HCT116 (cell line): ENCODE results near the gene LGMN. TPM values are rescaled to one million over a fixed set of nuclear protein-coding genes. Genes with fewer than 3 reads are reported as not detected.

ENCODE experiments used
- ATAC-seq: fragments of 200-7000 bp; cut with Tn5 transposase; 2 replicates; pipeline ENCODE4 v1.9.1; 2020; ENCODE audit warnings: mild to moderate bottlenecking, moderate library complexity
- BruUV-seq: library from RNA; stranded (reverse); fragments of 400-500 nt; replicated peaks from 2 replicates; lab custom pipeline; 2021; lab: Mats Ljungman, UMichigan
- CTCF ChIA-PET: fragments of 300-600 bp; sonication (Branson Sonifier 250); formaldehyde crosslinking; loops from one replicate; lab custom pipeline; 2021; ENCODE audit warnings: antibody characterized with exemption; lab: Charles Lee
- POLR2A ChIA-PET: fragments of 300-600, 350-600 bp; sonication (Branson Sonifier 250); formaldehyde crosslinking; loops from one replicate; lab custom pipeline; 2021; ENCODE audit warnings: antibody characterized with exemption; lab: Charles Lee
- RAD21 ChIA-PET, 2 experiments: fragments of 300-600 bp; sonication (Branson Sonifier 250); formaldehyde crosslinking; loops; one replicate each; lab custom pipeline; 2023; ENCODE audit warnings: low total read pairs in 2 of 2; ENCODE audit not compliant: uncharacterized antibody in 2 of 2, unreplicated experiment in 2 of 2, low non-redundant PET in 1 of 2; lab: Charles Lee
- DNase-seq: peaks from one replicate; pipeline ENCODE4 v3.0.0-alpha.2; 2010; ENCODE audit warnings: low read depth, low spot score
- H2AFZ ChIP-seq: fragments of 200-600 bp; shearing (Covaris generic), sonication (generic); 2 replicates; pipeline ENCODE4 v1.6.1; 2017; ENCODE audit warnings: low read depth, mixed run types, mixed read lengths, antibody characterized with exemption, low read length; ENCODE audit not compliant: poor library complexity, severe bottlenecking
- H3K27ac ChIP-seq: 2 replicates; pipeline ENCODE4 v1.5.1; 2012; ENCODE audit warnings: low read depth, low read length
- H3K27me3 ChIP-seq: fragments of 200-600 bp; sonication (generic); 2 replicates; pipeline ENCODE4 v1.6.1; 2016; ENCODE audit warnings: mixed run types, low read length, mixed read lengths; ENCODE audit not compliant: insufficient read depth
- H3K36me3 ChIP-seq, 2 experiments: fragments of 200-500 bp in 1 of 2; fragments of 200-600 bp in 1 of 2; sonication (Bioruptor generic) in 1 of 2; sonication (generic) in 1 of 2; 2 replicates each; pipeline versions ENCODE4 v1.5.1 to v1.6.1; 2014 to 2016; ENCODE audit warnings: low read length in 2 of 2, inconsistent platforms in 1 of 2, mixed read lengths in 1 of 2, mixed run types in 1 of 2; ENCODE audit not compliant: insufficient read depth in 2 of 2, control insufficient read depth in 1 of 2
- H3K4me1 ChIP-seq, 2 experiments: fragments of 200-600 bp in 1 of 2; sonication (generic) in 1 of 2; 2 replicates each; pipeline versions ENCODE4 v1.5.1 to v1.6.1; 2012 to 2017; ENCODE audit warnings: low read length in 2 of 2, inconsistent platforms in 1 of 2, mild to moderate bottlenecking in 1 of 2, mixed read lengths in 1 of 2, mixed run types in 1 of 2, moderate library complexity in 1 of 2; ENCODE audit not compliant: insufficient read depth in 2 of 2, control insufficient read depth in 1 of 2
- H3K4me2 ChIP-seq: fragments of 200-600 bp; sonication (generic); 2 replicates; pipeline ENCODE4 v1.6.1; 2017; ENCODE audit warnings: mixed run types, low read length, mixed read lengths
- H3K4me3 ChIP-seq, 2 experiments: fragments of 200-600 bp in 1 of 2; sonication (generic) in 1 of 2; replicated peaks in 1 of 2; 2 replicates each; pipeline ENCODE4 v1.5.1; 2011 to 2016; ENCODE audit warnings: low read length in 2 of 2, control low read depth in 1 of 2, low read depth in 1 of 2, mild to moderate bottlenecking in 1 of 2, mixed read lengths in 1 of 2, mixed run types in 1 of 2
- H3K79me2 ChIP-seq: fragments of 200-600 bp; sonication (generic); 2 replicates; pipeline ENCODE4 v1.6.1; 2017; ENCODE audit warnings: mild to moderate bottlenecking, mixed run types, low read length, moderate library complexity, mixed read lengths; ENCODE audit not compliant: insufficient read depth
- H3K9ac ChIP-seq: fragments of 200-600 bp; sonication (generic); 2 replicates; pipeline ENCODE4 v1.6.1; 2016; ENCODE audit warnings: low read length, mixed read lengths
- H3K9me2 ChIP-seq: fragments of 200-600 bp; sonication (generic), shearing (Covaris generic); 2 replicates; pipeline ENCODE4 v1.6.1; 2017; ENCODE audit warnings: mixed run types, mild to moderate bottlenecking, moderate library complexity; ENCODE audit not compliant: insufficient read depth
- H3K9me3 ChIP-seq, 2 experiments: fragments of 200-500 bp in 1 of 2; fragments of 200-600 bp in 1 of 2; sonication (Bioruptor generic) in 1 of 2; sonication (generic) in 1 of 2; 2 replicates each; pipeline ENCODE4 v1.6.1; 2014 to 2017; ENCODE audit warnings: low read length in 2 of 2, mixed read lengths in 2 of 2, inconsistent platforms in 1 of 2, low read depth in 1 of 2, mild to moderate bottlenecking in 1 of 2, mixed run types in 1 of 2, moderate library complexity in 1 of 2; ENCODE audit not compliant: control insufficient read depth in 1 of 2, insufficient read depth in 1 of 2
- H4K20me1 ChIP-seq: fragments of 200-600 bp; sonication (generic), shearing (Covaris generic); 2 replicates; pipeline ENCODE4 v1.6.1; 2017; ENCODE audit warnings: mixed run types, mild to moderate bottlenecking, moderate library complexity; ENCODE audit not compliant: insufficient read depth
- ATF3 ChIP-seq: IDR thresholded peaks from 2 replicates; pipeline ENCODE4 v1.6.1; 2012
- CBX3 ChIP-seq: IDR thresholded peaks from 2 replicates; pipeline ENCODE4 v1.6.1; 2012; ENCODE audit warnings: low read depth
- CEBPB ChIP-seq: IDR thresholded peaks from 2 replicates; pipeline ENCODE4 v1.6.1; 2012; ENCODE audit warnings: low read depth
- CTCF ChIP-seq, 3 experiments: fragments of 200-600 bp in 1 of 3; sonication (generic) in 1 of 3; IDR thresholded peaks in 2 of 3; conservative IDR thresholded peaks in 1 of 3; 2 replicates each; pipeline ENCODE4 v1.5.1; 2012 to 2017; ENCODE audit warnings: low read depth in 2 of 3, low read length in 2 of 3, antibody characterized with exemption in 1 of 3, borderline replicate concordance in 1 of 3, control low read depth in 1 of 3, mild to moderate bottlenecking in 1 of 3, mixed read lengths in 1 of 3, mixed run types in 1 of 3, moderate library complexity in 1 of 3; ENCODE audit not compliant: insufficient read depth in 1 of 3
- EGR1 ChIP-seq: IDR thresholded peaks from 2 replicates; pipeline ENCODE4 v1.6.1; 2012; ENCODE audit warnings: low read depth
- ELF1 ChIP-seq: IDR thresholded peaks from 2 replicates; pipeline ENCODE4 v1.6.1; 2012; ENCODE audit warnings: low read depth, borderline replicate concordance
- EZH2phosphoT487 ChIP-seq: fragments of 200-600 bp; IDR thresholded peaks from 2 replicates; pipeline ENCODE4 v1.6.1; 2018; ENCODE audit warnings: antibody characterized with exemption, borderline replicate concordance
- FOSL1 ChIP-seq: IDR thresholded peaks from 2 replicates; pipeline ENCODE4 v1.6.1; 2012; ENCODE audit warnings: low read depth
- JUND ChIP-seq: IDR thresholded peaks from 2 replicates; pipeline ENCODE4 v1.6.1; 2012
- MAX ChIP-seq: IDR thresholded peaks from 2 replicates; pipeline ENCODE4 v1.6.1; 2012
- POLR2A ChIP-seq: IDR thresholded peaks from 2 replicates; pipeline ENCODE4 v1.7.0; 2011; ENCODE audit warnings: borderline replicate concordance; ENCODE audit not compliant: insufficient read depth, insufficient read length; ENCODE audit errors: extremely low read depth
- POLR2AphosphoS5 ChIP-seq: IDR thresholded peaks from 2 replicates; pipeline ENCODE4 v1.6.1; 2011; ENCODE audit warnings: mild to moderate bottlenecking, low read depth, low read length, moderate library complexity
- RAD21 ChIP-seq: IDR thresholded peaks from 2 replicates; pipeline ENCODE4 v1.6.1; 2012; ENCODE audit warnings: low read depth, mild to moderate bottlenecking
- SIN3A ChIP-seq: IDR thresholded peaks from 2 replicates; pipeline ENCODE4 v1.6.1; 2012; ENCODE audit warnings: low read depth
- SP1 ChIP-seq: IDR thresholded peaks from 2 replicates; pipeline ENCODE4 v1.6.1; 2012; ENCODE audit warnings: low read depth
- SRF ChIP-seq: IDR thresholded peaks from 2 replicates; pipeline ENCODE4 v1.6.1; 2012; ENCODE audit warnings: low read depth
- TCF7L2 ChIP-seq: IDR thresholded peaks from 2 replicates; pipeline ENCODE4 v1.7.0; 2011; ENCODE audit warnings: borderline replicate concordance, inconsistent platforms; ENCODE audit not compliant: insufficient read depth, insufficient read length; ENCODE audit errors: extremely low read depth
- YY1 ChIP-seq: IDR thresholded peaks from 2 replicates; pipeline ENCODE4 v1.6.1; 2011; ENCODE audit warnings: low read length, low read depth, moderate library complexity, mild to moderate bottlenecking; ENCODE audit not compliant: insufficient replicate concordance; ENCODE audit errors: extremely low read depth
- ZBTB33 ChIP-seq: IDR thresholded peaks from 2 replicates; pipeline ENCODE4 v1.6.1; 2011; ENCODE audit warnings: mild to moderate bottlenecking, low read length, moderate library complexity; ENCODE audit not compliant: insufficient replicate concordance; ENCODE audit errors: extremely low read depth
- ZFX ChIP-seq: fragments of 450-650 bp; IDR thresholded peaks from 2 replicates; pipeline ENCODE4 v1.6.1; 2017
- ZNF274 ChIP-seq: fragments of 200-500 bp; sonication (Bioruptor generic); IDR thresholded peaks from 2 replicates; pipeline ENCODE4 v1.6.1; 2014; ENCODE audit warnings: mild to moderate bottlenecking, low read depth, low read length, inconsistent platforms
- intact Hi-C: fragments of 100-400 bp; cut with micrococcal nuclease; formaldehyde crosslinking; loops from 2 replicates; pipeline ENCODE4 v1.10.0; 2022
- total RNA-seq: library from RNA; stranded (reverse); gene quantifications from one replicate; pipeline ENCODE4 v1.2.1, GENCODE V29; 2021; ENCODE audit not compliant: unreplicated experiment

Gene LGMN
- total RNA-seq, 1 experiment from 2014 or later, result 44.9 TPM

GRCh38 chr14:92789457-92790089 is 41.1 kb upstream of the LGMN start:
- ChIA-PET CTCF (no interaction called here), POLR2A (no interaction called here), RAD21 (no interaction called here)
- H3K4me2 ChIP-seq, result no peak overlapping the region
- H3K27ac ChIP-seq, result no peak overlapping the region
- no peak for DNase-seq
- ATAC-seq, result no peak
- intact Hi-C loops, result loop anchor here (10.0 kb wide), 1 partner anchor 105 kb away; no protein-coding TSS in a partner anchor
- no peak overlapping the region for H3K9ac ChIP-seq
- peaks cover 10 to 35% of the 10 kb centered on the region in 2 experiments; a peak in 3 of 4 replicates for H3K9me3 ChIP-seq
- H3K36me3 ChIP-seq, result 0 out of 4 replicates have a peak, but pooled peaks cover 0 to 4% of the 10 kb centered on the region in 2 experiments
- H3K4me3 ChIP-seq, result no peak overlapping the region
- H3K27me3 ChIP-seq, result no peaks in the 10 kb centered on the region
- BruUV-seq, result no TSS peak
- peaks cover 6 to 30% of the 10 kb centered on the region in 2 experiments for H3K4me1 ChIP-seq
- H3K79me2 ChIP-seq, result peaks cover 2% of the 10 kb centered on the region
- no peaks in the 10 kb centered on the region for H4K20me1 ChIP-seq
- H3K9me2 ChIP-seq, result no peaks in the 10 kb centered on the region
- peak overlapping the region; percentile 59 for H2AFZ ChIP-seq
- TF ChIP-seq SRF (no peak), TCF7L2 (no peak), MAX (no peak), CEBPB (no peak), POLR2A (no peak), YY1 (no peak), SP1 (no peak), ELF1 (no peak), RAD21 (no peak), EGR1 (no peak), FOSL1 (peak; percentile 49), SIN3A (no peak), EZH2phosphoT487 (no peak), CBX3 (peak; percentile 98), CTCF (IDR thresholded peaks at IDR 0.05 in 2 of 3, conservative IDR thresholded peaks at IDR 0.05 in 1 of 3; ENCODE audit: borderline replicate concordance in 1 of 3, insufficient read depth in 1 of 3, low read depth in 2 of 3, low read length in 2 of 3) (no peak), POLR2AphosphoS5 (no peak), ZBTB33 (no peak), ZFX (no peak), JUND (peak; percentile 34), ZNF274 (no peak), ATF3 (no peak)
